Right ventricle myocardium superior (tissue), 1 donor: ENCODE measurements around the gene ZGLP1. TPM values are rescaled to one million over a fixed set of nuclear protein-coding genes. Genes with fewer than 3 reads are reported as not detected.
"Not testable (repeated sequence)": the region's sequence is repeated elsewhere in the genome, so short reads cannot be mapped to it uniquely, and the experiment has no call there.

ENCODE experiments used
- ATAC-seq: fragments of 200-7000 bp; cut with Tn5 transposase; one replicate; pipeline ENCODE4 v1.9.1; 2020; ENCODE audit warnings: mild to moderate bottlenecking; ENCODE audit not compliant: poor library complexity
- DNase-seq: peaks from one replicate; pipeline ENCODE4 v3.0.0-alpha.2; 2020
- intact Hi-C: fragments of 100-400 bp; cut with DNase I; formaldehyde crosslinking; loops from one replicate; pipeline ENCODE4 v1.11.2; 2022
- total RNA-seq: library from RNA; stranded (reverse); fragmentation: NEBNext Ultra II Directional; extraction: Animal tissue kit (Norgen Biotek cat#: 25700); gene quantifications from one replicate; pipeline ENCODE4 v1.2.1, GENCODE V29; 2021
- donor health status: DM: no; HTN: yes; CAD: no; lungs with severe emphysema.

The ZGLP1 gene
- total RNA-seq, 1 donor from 2014 or later = 0.91 TPM

DNA sequence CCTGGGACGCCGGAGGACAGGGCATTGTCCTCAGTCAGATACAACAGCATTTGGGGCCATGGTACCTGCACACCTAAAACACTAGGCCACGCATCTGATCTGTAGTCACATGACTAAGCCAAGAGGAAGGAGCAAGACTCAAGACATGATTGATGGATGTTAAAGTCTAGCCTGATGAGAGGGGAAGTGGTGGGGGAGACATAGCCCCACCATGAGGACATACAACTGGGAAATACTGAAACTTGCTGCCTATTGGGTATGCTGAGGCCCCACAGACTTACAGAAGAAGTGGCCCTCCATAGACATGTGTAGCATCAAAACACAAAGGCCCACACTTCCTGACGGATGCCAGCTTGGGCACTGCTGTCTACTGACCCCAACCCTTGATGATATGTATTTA, 24.2 kb downstream of the ZGLP1 start:
- no peak for DNase-seq
- no peak for ATAC-seq
- intact Hi-C loops = no loop called here

DNA sequence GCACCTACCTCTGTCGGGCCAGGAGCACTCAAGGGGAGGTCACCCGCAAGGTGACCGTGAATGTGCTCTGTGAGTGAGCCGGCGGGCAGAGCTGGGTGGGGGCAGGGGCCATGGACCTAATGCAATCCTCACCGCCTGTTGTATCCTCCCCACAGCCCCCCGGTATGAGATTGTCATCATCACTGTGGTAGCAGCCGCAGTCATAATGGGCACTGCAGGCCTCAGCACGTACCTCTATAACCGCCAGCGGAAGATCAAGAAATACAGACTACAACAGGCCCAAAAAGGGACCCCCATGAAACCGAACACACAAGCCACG, 24.7 kb downstream of the ZGLP1 start:
- intact Hi-C loops = no loop called here
- DNase-seq = no peak

DNA sequence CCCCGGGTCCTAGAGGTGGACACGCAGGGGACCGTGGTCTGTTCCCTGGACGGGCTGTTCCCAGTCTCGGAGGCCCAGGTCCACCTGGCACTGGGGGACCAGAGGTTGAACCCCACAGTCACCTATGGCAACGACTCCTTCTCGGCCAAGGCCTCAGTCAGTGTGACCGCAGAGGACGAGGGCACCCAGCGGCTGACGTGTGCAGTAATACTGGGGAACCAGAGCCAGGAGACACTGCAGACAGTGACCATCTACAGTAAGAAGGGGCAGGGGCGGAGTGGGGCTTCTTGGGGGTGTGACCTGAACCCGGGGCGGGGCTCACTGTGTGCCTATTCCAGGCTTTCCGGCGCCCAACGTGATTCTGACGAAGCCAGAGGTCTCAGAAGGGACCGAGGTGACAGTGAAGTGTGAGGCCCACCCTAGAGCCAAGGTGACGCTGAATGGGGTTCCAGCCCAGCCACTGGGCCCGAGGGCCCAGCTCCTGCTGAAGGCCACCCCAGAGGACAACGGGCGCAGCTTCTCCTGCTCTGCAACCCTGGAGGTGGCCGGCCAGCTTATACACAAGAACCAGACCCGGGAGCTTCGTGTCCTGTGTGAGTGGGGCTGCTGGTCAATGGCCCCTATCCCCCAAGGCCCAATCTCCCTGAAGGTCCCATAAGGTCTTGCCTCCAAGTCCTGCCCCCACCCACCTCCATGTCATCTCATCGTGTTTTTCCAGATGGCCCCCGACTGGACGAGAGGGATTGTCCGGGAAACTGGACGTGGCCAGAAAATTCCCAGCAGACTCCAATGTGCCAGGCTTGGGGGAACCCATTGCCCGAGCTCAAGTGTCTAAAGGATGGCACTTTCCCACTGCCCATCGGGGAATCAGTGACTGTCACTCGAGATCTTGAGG, 25.3 kb downstream of the ZGLP1 start:
- no peak for DNase-seq
- ATAC-seq = no peak
- intact Hi-C loops = no loop called here

More for the DNA sequence above, 24.7 kb downstream of the ZGLP1 start:
- no peak for ATAC-seq

DNA sequence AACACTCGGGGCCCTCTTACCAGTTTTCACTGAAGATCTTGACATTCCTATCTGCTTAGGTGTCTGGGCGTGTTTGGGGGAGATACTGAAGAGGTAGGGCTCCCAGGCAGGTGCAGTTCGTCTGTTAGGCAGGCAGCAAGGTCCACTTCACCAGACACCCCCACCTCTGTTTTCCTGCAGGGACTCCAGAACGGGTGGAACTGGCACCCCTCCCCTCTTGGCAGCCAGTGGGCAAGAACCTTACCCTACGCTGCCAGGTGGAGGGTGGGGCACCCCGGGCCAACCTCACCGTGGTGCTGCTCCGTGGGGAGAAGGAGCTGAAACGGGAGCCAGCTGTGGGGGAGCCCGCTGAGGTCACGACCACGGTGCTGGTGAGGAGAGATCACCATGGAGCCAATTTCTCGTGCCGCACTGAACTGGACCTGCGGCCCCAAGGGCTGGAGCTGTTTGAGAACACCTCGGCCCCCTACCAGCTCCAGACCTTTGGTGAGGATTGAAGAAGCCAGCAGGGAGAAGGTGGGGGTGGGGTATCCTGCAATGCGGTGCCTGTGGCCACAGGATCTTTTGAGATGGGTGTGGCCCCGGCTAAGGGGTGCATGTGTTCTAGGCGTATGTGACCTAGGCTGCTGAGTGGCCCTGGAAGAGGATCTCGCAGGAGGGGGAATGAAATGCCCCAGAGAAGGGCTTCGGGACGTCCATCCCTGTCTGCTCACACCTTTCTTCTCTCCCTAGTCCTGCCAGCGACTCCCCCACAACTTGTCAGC, 26.1 kb downstream of the ZGLP1 start:
- ATAC-seq (no peak), DNase-seq (no peak)
- intact Hi-C loops = no loop called here

DNA sequence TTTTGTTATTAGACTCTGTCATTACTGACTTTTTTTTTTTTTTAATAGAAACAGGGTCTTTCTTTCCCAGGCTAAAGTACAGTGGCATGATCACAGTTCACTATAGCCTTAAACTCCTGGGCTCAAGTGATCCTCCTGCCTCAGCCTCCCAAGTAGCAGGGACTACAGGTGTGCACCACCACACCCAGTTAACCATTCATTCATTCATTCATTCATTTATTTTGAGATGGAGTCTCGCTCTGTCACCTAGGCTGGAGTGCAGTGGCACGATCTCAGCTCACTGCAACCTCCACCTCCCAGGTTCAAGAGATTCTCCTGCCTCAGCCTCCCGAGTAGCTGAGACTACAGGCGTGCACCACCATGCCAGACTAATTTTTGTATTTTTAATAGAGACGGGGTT, 27.6 kb downstream of the ZGLP1 start:
- intact Hi-C loops, ATAC-seq, DNase-seq: not testable (repeated sequence)

DNA sequence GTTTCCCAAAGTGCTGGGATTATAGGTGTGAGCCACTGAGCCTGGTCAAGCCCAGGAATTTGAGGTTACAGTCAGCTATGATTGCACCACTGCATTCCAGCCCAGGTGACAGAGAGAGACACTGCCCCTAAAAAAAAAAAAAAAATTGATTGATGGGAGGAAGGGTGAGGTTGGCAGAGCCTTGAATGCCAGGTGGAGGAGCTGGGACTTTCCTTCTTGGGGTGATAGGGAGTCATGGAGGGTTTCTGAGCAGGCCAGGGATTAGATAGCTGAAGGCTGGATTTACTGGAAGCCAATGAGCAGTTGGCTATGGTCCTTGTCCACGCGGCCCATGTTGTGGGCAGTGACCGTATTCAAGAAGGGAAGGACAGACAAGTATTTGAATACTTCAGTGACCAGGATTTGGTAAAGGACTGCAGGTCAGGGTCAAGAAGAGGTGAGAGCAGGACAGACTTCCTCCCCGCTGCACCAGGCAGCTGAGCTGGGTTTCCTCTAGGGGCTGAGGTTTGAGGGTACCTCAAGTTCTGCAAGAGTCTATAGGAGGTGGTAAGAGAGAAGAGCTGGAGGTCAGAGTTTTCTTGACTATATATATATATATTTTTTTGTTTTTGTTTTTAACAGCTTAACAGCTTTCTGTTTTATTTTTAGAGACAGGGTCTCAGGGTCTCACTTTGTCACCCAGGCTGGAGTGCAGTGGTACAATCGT, 29.7 kb downstream of the ZGLP1 start:
- DNase-seq (no peak), ATAC-seq (no peak)
- intact Hi-C loops = no loop called here

DNA sequence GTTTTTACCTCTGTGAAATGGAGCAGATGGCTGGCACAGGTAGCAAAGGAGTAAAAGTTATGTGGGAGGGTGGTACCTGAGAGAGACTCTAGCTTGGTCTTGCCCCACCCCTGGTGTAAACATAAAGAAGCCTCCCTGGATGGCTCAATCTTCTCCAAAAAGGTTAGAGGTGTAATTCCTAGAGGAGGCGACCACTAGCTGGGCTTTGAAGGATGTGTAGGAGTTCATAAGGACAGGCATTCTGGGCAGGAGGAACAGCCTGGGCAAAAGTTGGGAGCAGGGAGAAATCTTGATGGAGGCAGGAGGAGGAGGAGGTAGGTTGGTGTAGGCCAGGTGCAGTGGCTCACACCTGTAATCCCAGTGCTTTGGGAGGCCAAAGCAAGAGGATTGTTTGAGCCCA, 30.7 kb downstream of the ZGLP1 start:
- DNase-seq = no peak
- intact Hi-C loops = no loop called here
- no peak for ATAC-seq

DNA sequence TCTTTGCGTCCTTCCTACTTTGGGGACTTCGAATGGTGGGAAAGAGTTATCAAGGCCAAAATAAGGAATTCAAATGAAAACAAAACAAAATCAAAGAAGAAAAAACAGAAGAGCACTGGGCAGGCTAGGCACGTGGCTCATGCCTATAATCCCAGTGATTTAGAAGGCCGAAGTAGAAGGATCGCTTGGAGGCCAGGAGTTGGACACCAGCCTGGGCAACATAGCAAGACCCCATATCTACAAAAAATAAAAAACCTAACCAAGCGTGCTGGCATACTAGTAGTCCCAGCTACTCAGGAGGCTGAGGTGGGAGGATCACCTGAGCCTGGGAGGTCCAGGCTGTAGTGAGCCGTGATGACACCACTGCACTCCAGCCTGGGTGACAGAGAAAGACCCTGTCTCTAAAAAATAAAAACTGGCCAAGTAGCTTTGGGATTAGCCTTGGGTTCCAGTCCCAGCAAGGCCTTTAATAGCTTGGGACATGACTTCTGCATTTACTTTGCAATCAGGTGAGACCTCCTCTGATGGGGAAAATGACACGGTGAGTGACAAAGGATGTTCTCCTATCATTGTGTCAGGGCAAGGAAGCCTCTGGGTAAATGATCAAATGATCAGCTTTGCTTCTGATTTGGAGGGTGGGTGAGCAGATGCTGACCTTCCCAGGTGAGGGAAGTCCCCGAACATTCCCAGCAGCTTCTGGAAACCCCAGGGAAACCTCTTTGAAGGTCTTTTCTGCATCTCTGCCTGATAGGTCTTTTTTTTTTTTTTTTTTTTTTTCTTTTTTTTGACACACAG, 31.6 kb downstream of the ZGLP1 start:
- intact Hi-C loops = no loop called here
- DNase-seq = no peak
- ATAC-seq = no peak

DNA sequence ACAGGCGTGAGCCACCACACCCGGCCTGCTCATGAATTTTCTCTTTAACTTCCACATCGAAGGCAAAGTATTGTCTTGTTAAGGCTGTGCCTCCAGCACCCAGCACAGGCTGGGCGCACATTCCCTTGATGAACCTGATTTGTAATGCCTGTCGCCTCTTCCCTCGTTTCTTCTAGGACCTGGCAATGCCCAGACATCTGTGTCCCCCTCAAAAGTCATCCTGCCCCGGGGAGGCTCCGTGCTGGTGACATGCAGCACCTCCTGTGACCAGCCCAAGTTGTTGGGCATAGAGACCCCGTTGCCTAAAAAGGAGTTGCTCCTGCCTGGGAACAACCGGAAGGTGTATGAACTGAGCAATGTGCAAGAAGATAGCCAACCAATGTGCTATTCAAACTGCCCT, 35.0 kb downstream of the ZGLP1 start:
- DNase-seq = no peak
- intact Hi-C loops = no loop called here
- ATAC-seq = no peak

DNA sequence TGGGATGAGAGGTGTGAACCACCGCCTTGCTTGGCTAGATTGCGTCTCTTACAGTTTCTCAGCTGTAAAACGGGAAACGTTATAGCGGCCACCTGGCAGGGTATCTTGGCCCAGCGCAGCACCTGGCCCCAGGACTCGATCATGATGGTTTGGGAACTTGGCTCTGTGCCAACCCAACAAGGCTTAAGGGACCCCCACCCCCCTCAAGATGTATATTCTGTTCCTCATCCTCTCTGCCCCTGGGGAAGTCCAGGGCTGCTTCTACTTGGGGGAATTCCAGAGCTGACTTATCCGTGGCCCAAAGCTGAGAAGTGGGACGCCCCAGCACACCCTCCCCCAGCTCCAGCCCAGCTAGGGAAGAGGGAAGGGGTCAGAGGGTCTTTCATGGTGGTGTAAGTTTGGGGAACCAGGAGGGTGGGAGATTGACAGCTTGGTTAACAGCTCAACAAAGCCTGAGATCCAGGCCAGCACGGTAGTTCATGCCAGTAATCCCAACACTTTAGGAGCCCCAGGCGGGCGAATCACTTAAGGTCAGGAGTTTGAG, 38.0 kb downstream of the ZGLP1 start:
- intact Hi-C loops = no loop called here
- ATAC-seq (no peak), DNase-seq (no peak)

DNA sequence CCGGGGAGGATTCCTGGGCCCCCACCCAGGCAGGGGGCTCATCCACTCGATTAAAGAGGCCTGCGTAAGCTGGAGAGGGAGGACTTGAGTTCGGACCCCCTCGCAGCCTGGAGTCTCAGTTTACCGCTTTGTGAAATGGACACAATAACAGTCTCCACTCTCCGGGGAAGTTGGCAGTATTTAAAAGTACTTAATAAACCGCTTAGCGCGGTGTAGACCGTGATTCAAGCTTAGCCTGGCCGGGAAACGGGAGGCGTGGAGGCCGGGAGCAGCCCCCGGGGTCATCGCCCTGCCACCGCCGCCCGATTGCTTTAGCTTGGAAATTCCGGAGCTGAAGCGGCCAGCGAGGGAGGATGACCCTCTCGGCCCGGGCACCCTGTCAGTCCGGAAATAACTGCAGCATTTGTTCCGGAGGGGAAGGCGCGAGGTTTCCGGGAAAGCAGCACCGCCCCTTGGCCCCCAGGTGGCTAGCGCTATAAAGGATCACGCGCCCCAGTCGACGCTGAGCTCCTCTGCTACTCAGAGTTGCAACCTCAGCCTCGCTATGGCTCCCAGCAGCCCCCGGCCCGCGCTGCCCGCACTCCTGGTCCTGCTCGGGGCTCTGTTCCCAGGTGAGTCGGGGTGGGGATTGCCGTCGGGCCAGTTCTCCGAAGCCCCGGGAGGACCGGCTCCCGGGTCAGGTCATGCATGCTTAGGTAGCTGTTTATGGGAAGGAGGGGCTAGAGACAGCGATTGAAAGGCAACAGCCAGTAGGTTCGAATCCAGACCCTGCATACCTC, 38.8 kb downstream of the ZGLP1 start, which contains the start of gene ICAM1:
ICAM1 (plus strand) TSS at position 505 of the 779 bp plus-strand sequence; CDS start at position 545, 40 bp downstream.
- DNase-seq (peak; percentile 91), ATAC-seq (peak; percentile 74)
- intact Hi-C loops = no loop called here

DNA sequence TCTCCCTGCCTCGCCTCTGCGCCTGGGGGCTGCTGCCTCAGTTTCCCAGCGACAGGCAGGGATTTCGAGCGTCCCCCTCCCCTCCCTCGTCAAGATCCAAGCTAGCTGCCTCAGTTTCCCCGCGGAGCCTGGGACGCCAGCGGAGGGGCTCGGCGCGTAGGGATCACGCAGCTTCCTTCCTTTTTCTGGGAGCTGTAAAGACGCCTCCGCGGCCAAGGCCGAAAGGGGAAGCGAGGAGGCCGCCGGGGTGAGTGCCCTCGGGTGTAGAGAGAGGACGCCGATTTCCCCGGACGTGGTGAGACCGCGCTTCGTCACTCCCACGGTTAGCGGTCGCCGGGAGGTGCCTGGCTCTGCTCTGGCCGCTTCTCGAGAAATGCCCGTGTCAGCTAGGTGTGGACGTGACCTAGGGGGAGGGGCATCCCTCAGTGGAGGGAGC, 39.4 kb downstream of the ZGLP1 start:
- peak; percentile 73 for ATAC-seq
- intact Hi-C loops = no loop called here
- peak; percentile 89 for DNase-seq

DNA sequence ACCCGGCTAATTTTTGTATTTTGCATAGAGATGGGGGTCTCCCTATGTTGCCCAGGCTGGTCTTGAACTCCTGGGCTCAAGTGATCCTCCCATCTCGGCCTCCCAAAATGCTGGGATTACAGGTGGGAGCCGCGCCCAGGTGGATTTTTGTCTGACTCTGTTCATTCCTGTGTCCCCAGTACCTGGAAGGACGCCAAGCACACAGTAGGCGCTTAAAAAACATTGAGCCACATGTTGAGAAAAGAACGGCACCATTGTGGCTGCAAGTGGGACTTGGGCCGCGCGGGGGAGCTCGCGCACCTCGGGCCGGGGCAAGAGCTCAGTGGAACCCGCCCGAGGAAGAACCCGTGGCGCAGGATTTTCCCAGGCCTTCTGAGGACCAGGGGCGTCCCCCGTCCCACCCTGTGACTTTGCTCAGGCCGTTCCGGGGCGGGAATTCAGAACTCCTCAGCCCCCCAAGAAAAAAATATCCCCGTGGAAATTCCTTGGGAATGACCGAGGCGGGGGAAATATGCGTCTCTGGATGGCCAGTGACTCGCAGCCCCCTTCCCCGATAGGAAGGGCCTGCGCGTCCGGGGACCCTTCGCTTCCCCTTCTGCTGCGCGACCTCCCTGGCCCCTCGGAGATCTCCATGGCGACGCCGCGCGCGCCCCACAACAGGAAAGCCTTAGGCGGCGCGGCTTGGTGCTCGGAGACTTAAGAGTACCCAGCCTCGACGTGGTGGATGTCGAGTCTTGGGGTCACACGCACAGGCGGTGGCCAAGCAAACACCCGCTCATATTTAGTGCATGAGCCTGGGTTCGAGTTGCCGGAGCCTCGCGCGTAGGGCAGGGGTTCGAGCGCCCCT, 40.1 kb downstream of the ZGLP1 start:
- peak; percentile 86 for ATAC-seq
- intact Hi-C loops = loop anchor here (2.0 kb wide), 1 partner anchor 119 kb away; no protein-coding TSS in a partner anchor
- DNase-seq = peak; percentile 94

DNA sequence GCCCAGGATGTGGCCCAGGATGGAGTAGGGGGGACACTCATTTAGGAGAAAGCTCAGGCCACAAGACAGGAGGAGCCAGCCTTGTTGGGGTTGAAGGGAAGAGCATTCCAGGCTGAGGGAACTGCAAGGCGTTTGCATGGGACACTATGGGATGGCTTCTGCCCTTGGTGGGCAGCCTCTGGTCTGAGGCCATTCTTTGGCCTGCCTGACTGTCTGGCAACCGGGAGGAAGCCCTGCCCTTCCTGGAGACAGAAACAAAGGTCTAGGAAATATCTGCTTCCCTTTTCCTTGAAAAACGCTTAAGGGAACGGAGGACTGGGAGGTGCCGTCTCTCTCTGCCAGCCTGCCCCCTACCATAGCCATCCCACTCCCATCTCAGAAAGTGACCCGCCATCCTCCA, 41.5 kb downstream of the ZGLP1 start:
- no peak for ATAC-seq
- intact Hi-C loops = loop anchor here (2.0 kb wide), 1 partner anchor 121 kb away; no protein-coding TSS in a partner anchor
- DNase-seq = no peak

DNA sequence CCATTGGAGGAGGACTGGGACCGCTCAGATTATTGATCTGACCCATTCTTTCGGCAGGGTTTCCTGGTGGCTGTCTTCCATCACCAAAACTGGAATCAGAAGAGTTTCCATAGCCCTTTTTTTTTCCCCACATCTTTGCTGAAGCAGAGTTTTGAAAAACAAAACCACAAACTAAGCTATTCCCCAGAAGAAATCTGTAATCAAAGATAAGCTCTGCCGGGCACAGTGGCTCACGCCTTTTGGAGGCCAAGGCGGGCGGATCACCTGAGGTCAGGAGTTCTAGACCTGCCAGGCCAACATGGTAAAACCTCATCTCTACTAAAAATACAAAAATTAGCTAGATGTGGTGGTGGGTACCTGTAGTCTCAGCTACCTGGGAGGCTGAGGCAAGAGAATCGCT, 42.9 kb downstream of the ZGLP1 start:
- intact Hi-C loops = no loop called here
- DNase-seq = no peak
- ATAC-seq = no peak

DNA sequence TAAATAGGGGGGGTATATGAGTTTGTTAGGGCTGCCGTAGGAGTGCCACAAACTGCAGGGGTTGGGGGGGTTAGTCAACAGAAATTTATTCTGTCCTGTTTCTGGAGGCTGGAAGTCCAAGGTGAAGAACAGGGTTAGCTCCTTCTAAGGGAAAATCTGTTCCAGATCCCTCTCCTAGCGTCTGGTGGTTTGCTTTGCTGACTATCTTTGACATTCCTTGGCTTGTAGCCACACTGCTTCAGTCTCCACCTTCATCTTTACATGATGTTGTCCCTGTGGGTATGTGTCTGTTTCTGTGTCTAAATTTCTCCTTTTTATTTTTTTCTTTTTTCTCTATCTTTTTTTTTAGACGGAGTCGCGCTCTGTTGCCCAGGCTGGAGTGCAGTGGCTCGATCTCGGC, 46.8 kb downstream of the ZGLP1 start:
- intact Hi-C loops = no loop called here
- ATAC-seq = no peak
- no peak for DNase-seq

DNA sequence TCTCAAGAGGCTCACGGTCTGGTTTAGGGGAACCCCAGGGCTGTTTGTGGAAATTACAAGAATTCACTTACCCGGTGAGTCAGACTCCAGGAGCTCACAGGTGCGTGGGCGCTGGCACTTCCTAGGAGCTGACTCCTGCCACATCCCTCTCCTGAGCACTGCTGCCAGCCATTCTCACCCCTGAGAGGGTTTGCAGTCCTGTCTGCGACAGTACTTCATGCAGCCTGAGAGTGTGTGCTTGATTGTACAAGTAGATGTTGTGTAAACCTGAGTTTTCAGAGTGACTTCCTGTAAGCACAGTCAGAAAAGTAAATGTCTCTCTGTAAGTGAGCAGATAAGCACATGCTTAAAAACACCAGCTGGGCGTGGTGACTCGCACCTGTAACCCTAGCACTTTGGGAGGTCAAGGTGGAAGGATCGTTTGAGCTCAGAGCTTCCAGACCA, 49.5 kb downstream of the ZGLP1 start:
- ATAC-seq (no peak), DNase-seq (no peak)
- intact Hi-C loops = no loop called here
